GM18526 (cell line): Measurements from ENCODE around the gene SLC35E1.

ENCODE experiments used
- POLR2A ChIP-seq: IDR thresholded peaks from 3 replicates; pipeline ENCODE4 v1.6.1; 2011; ENCODE audit not compliant: insufficient read length; ENCODE audit errors: extremely low read depth

SLC35E1 gene

GRCh38 chr19:16586991-16587832, 15.0 kb upstream of the SLC35E1 start:
- TF ChIP-seq POLR2A, result peak; percentile 43

DNA sequence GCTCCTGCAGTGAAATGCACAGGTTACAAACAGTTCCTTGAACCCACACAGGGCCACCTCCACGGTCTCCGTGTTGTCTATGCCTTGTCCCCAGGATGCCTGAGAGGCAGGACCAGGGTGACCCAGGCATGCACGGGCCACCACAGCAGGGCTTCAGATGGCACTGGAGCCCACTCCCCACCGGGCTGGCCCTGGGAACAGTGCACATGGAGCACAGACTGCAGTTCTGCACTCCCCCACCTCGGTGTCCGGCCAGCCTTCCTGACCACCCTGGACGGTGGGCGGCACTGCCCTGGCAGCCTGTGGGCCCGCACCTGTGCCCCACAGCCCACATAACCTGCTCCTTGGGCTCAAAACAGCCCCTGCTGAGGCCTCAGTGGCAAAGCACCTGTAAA, 14.3 kb upstream of the SLC35E1 start:
- TF ChIP-seq POLR2A, result no peak

DNA sequence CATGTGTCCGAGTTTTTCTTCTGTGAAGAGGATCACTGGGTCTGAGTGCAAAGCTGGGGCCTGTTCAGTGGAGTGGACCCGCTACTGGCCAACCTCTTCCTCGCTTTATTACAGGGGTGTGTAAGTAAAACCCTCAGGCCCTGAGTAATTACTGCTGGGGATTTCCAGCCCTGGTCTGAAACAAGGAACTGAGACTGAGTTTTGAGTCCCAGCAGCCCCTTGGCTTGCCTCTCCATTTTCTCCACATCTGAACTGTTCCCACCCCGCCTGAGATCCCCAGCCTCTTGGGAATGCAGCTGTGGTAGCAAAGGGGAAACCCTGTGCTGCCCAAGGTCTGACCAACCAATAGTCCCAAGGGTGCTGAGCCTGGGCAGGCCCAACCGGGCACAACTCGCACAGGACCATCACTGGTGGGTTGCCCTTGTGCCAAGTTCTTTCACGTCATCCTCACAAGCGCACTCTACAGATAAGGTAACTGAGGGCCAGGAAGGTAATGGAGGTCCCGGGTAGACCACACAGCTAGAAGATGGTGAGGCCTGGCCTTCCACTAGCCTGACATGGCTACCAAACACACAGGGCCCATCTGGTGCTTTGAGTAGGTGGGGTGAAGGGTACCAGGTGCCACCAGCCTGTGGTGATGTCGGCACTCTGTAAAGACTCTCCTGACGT, 13.7 kb upstream of the SLC35E1 start:
- no peak for TF ChIP-seq POLR2A

GRCh38 chr19:16585094-16585801, 13.0 kb upstream of the SLC35E1 start:
- no peak for TF ChIP-seq POLR2A

DNA sequence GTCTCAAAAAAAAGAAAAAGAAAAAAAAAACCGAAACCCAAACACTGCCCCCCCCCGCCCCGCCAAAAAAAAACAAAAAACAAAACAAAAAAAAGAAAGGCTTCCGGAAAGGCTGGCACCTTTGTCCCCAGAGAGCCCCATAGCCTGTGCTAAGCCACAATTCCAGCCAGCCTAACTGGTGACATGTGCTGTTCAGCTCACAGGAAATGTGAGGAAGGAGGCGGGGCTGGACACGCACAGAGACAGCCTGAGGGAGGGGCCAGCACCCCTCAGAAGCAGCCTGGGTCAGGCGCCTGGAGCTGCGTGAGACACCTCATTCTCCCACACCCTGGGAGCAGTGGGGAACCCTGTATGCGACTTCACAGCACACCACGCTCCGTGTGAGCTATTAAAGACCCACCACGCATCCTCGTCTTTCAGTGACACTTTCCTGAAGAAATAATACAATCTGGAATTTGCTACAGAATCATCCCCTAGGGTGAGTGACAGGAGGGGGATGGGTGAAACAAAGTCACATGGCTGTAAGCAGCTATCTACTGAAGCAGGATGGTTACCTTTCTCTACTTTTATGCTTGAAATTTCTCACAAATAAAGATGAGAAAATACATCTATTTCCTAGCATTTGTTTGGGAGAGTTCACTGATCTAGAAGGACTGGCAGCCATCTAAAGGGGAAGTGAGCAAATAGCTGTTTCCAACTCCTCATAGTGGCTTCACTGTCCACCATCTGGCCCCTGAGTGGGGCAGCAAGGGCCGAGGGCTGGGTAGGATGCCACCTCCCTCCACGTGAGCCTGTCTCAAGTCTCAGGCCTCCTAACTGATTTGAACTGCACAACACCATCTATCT, 12.3 kb upstream of the SLC35E1 start:
- peak; percentile 97 for TF ChIP-seq POLR2A

GRCh38 chr19:16582486-16583261, 10.5 kb upstream of the SLC35E1 start:
- TF ChIP-seq POLR2A, result no peak

DNA sequence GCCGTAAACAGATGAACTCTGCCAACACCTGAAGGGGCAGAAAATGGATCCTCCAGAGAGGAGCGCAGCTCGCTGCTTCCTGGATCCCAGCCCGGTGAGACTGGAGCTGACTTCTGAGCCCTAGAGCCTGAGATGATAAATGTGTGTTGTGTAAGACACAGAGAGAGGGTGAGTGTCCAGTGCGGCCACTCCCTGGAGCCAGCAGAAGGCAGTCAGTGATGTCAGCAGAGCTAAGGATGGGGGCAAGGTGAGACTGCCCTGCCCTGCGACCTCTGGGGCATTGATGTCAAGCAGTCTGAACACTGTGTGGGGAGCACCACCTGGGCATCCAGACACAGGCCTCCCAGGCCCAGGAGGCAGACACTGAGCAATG, 9.7 kb upstream of the SLC35E1 start:
- TF ChIP-seq POLR2A, result no peak

DNA sequence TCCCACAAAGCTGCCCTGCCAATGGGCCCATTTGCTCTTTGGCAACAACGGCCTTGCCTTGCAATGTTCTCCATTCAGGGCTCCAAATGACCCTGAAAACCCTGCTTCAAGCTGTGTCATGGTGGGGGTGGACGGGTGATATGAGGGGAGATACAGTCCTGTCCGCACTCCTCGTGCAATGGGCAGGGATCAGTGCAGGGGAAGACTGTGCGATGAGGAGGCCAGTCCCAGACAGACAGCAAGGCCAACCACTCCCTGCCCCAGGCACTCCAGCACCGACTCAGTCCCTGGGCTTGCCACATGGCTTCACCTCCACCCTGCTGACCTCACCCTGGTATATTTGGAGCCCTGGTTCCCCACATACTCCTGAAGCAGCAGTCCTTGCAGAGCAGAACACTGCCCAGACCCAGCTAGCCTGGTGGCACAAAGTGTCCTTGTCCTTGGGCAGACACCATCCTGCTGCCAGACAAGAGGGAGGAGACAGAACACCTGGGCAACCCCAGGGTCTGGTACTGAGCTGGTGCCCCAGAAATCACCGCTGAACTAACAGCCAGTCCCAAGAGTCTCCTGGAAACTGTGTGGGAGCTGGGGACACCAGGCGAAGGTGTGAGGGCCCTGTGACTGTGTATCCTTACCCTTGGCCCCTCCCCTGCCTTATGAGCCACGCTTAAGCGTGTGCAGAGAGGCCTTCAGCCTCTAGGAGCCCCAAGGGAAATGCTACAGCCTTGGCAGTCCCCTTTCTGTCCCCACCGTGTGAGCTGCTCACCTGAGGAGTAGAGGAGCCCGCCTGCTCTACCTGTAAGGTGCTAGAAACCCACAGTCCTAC, 9.1 kb upstream of the SLC35E1 start:
- TF ChIP-seq POLR2A, result no peak

- no peak for TF ChIP-seq POLR2A
Measured at GRCh38 chr19:16579381-16579780, 7.2 kb upstream of the SLC35E1 start.

GRCh38 chr19:16577531-16577985, 5.3 kb upstream of the SLC35E1 start:
- TF ChIP-seq POLR2A, result no peak

- no peak for TF ChIP-seq POLR2A
Measured at GRCh38 chr19:16576690-16577530, 4.7 kb upstream of the SLC35E1 start.

DNA sequence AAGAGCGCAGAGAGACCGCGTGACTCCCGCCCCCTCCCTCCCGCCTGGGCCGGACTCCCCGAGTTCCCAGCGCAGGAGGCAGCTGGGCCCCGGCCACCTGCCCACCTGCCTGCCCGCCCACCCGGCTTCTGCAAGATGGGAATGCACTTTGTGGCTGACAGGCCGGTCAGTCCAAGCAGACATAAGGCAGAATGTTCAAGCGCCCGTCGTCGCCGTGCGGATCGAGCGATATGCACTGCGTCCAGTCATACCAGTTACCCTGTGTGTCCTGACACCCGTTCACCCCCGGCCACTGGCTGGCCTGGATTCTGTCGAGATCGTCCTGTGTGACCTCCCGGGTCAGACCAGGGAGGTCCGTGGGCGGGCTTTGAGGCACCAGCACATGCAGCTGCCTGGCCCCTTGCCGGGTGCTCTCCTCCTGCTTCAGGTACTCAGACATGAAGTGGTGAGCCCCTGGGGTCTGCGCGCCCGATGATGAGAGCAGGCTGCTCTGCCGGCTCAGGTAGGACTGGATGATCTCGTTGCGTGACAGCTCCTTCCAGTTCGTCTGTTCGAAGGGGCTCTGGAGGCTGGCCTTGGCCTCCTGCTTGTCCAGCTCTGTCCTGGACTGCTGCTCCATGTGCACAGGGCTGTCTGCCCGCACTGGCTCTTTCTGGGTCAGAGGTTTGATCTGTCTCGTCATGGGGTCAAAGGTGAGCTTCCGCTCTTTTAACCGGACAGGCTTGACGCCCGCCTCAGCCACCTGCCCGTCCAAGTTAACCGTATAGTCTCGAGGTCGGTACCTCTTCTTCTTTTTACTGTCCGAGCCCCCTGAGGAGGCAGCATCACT, 3.9 kb upstream of the SLC35E1 start:
- no peak for TF ChIP-seq POLR2A
